H9 (cell line): ENCODE measurements around the gene AP1AR. TPM values are rescaled to one million over a fixed set of nuclear protein-coding genes. Genes with fewer than 3 reads are reported as not detected.

ENCODE experiments used
- DNase-seq: peaks from one replicate; pipeline ENCODE4 v3.0.0-alpha.2; 2017
- H2AFZ ChIP-seq: one replicate; pipeline ENCODE4 v1.6.1; 2013; ENCODE audit warnings: mild to moderate bottlenecking, low read length, control low read depth, moderate library complexity
- H2AK5ac ChIP-seq: 2 replicates; pipeline ENCODE4 v1.6.1; 2013; ENCODE audit warnings: low read length, control low read depth, mixed read lengths; ENCODE audit not compliant: insufficient read length
- H2BK120ac ChIP-seq: one replicate; pipeline ENCODE4 v1.6.1; 2013; ENCODE audit warnings: low read depth, mild to moderate bottlenecking, low read length, control low read depth, inconsistent platforms; ENCODE audit not compliant: poor library complexity, severe bottlenecking
- H2BK12ac ChIP-seq: 2 replicates; pipeline ENCODE4 v1.6.1; 2013; ENCODE audit warnings: low read length, control low read depth, mixed read lengths, low read depth; ENCODE audit not compliant: insufficient read length
- H2BK15ac ChIP-seq: 2 replicates; pipeline ENCODE4 v1.6.1; 2013; ENCODE audit warnings: low read depth, low read length, control low read depth
- H2BK20ac ChIP-seq: one replicate; pipeline ENCODE4 v1.6.1; 2013; ENCODE audit warnings: low read depth, mild to moderate bottlenecking, low read length, control low read depth, inconsistent platforms; ENCODE audit not compliant: poor library complexity, severe bottlenecking
- H2BK5ac ChIP-seq: 2 replicates; pipeline ENCODE4 v1.6.1; 2013; ENCODE audit warnings: low read length, control low read depth, mixed read lengths; ENCODE audit not compliant: insufficient read length
- H3K14ac ChIP-seq: 2 replicates; pipeline ENCODE4 v1.6.1; 2013; ENCODE audit warnings: low read length, control low read depth; ENCODE audit not compliant: insufficient read depth
- H3K18ac ChIP-seq: 2 replicates; pipeline ENCODE4 v1.6.1; 2013; ENCODE audit warnings: low read depth, mild to moderate bottlenecking, mixed read lengths, low read length, control low read depth; ENCODE audit not compliant: insufficient read length
- H3K23ac ChIP-seq: 2 replicates; pipeline ENCODE4 v1.6.1; 2013; ENCODE audit warnings: low read length, control low read depth, mixed read lengths, low read depth; ENCODE audit not compliant: insufficient read length
- H3K23me2 ChIP-seq: 2 replicates; pipeline ENCODE4 v1.6.1; 2013; ENCODE audit warnings: low read depth, mild to moderate bottlenecking, mixed read lengths, low read length, control low read depth; ENCODE audit not compliant: insufficient read length, poor library complexity, severe bottlenecking
- H3K27ac ChIP-seq: 2 replicates; pipeline ENCODE4 v1.5.1; 2013; ENCODE audit warnings: low read length, control low read depth, mixed read lengths, low read depth; ENCODE audit not compliant: insufficient read length
- H3K27me3 ChIP-seq: 2 replicates; pipeline ENCODE4 v1.6.1; 2013; ENCODE audit warnings: low read length, control low read depth, inconsistent platforms; ENCODE audit not compliant: insufficient read depth
- H3K4ac ChIP-seq: 2 replicates; pipeline ENCODE4 v1.6.1; 2013; ENCODE audit warnings: low read depth, mild to moderate bottlenecking, control low read depth, inconsistent platforms, low read length, moderate library complexity
- H3K4me1 ChIP-seq: 2 replicates; pipeline ENCODE4 v1.6.1; 2013; ENCODE audit warnings: low read length, control low read depth, inconsistent platforms; ENCODE audit not compliant: insufficient read depth
- H3K4me2 ChIP-seq: 2 replicates; pipeline ENCODE4 v1.6.1; 2013; ENCODE audit warnings: low read length, control low read depth, mixed read lengths; ENCODE audit not compliant: insufficient read length, insufficient read depth
- H3K56ac ChIP-seq: 2 replicates; pipeline ENCODE4 v1.6.1; 2013; ENCODE audit warnings: low read depth, mild to moderate bottlenecking, mixed read lengths, low read length, control low read depth; ENCODE audit not compliant: insufficient read length
- H3K79me1 ChIP-seq: 2 replicates; pipeline ENCODE4 v1.6.1; 2013; ENCODE audit warnings: low read depth, mild to moderate bottlenecking, moderate library complexity, low read length, control low read depth, inconsistent platforms; ENCODE audit not compliant: insufficient read depth, poor library complexity, severe bottlenecking
- H3K79me2 ChIP-seq: 2 replicates; pipeline ENCODE4 v1.6.1; 2013; ENCODE audit warnings: low read length, control low read depth, inconsistent platforms; ENCODE audit not compliant: insufficient read depth
- H3K9ac ChIP-seq: 2 replicates; pipeline ENCODE4 v1.6.1; 2013; ENCODE audit warnings: low read length, control low read depth, mixed read lengths; ENCODE audit not compliant: insufficient read length; ENCODE audit errors: extremely low read depth
- H3K9me3 ChIP-seq: one replicate; pipeline ENCODE4 v1.6.1; 2013; ENCODE audit warnings: low read depth, low read length, inconsistent platforms; ENCODE audit not compliant: control insufficient read depth
- H3T11ph ChIP-seq: one replicate; pipeline ENCODE4 v1.6.1; 2013; ENCODE audit warnings: mild to moderate bottlenecking, low read length, control low read depth, inconsistent platforms
- H4K20me1 ChIP-seq: one replicate; pipeline ENCODE4 v1.6.1; 2013; ENCODE audit not compliant: control insufficient read depth, insufficient read length, insufficient read depth
- H4K5ac ChIP-seq: 2 replicates; pipeline ENCODE4 v1.6.1; 2013; ENCODE audit warnings: low read depth, mild to moderate bottlenecking, mixed read lengths, low read length, control low read depth; ENCODE audit not compliant: insufficient read length
- H4K8ac ChIP-seq: replicated peaks from 2 replicates; pipeline ENCODE4 v1.6.1; 2013; ENCODE audit warnings: low read length, control low read depth, mixed read lengths, low read depth; ENCODE audit not compliant: insufficient read length
- H4K91ac ChIP-seq: 2 replicates; pipeline ENCODE4 v1.6.1; 2013; ENCODE audit warnings: low read depth, mild to moderate bottlenecking, moderate library complexity, mixed read lengths, low read length, control low read depth; ENCODE audit not compliant: insufficient read length
- H3K27ac Mint-ChIP-seq, 3 experiments: 2 replicates in 2 of 3; 3 replicates in 1 of 3; pipeline ENCODE4 v1.8.0; 2020 to 2021; ENCODE audit warnings: mixed read lengths in 3 of 3, mild to moderate bottlenecking in 1 of 3, moderate library complexity in 1 of 3
- H3K27me3 Mint-ChIP-seq: 2 replicates; pipeline ENCODE4 v1.8.0; 2021; ENCODE audit warnings: low read depth, mild to moderate bottlenecking, moderate library complexity, mixed read lengths
- H3K36me3 Mint-ChIP-seq, 3 experiments: 2 replicates in 2 of 3; 3 replicates in 1 of 3; pipeline ENCODE4 v1.8.0; 2020 to 2021; ENCODE audit warnings: low read depth in 3 of 3, mixed read lengths in 3 of 3; ENCODE audit not compliant: insufficient read depth in 1 of 3
- H3K4me1 Mint-ChIP-seq, 2 experiments: 2 replicates each; pipeline ENCODE4 v1.8.0; 2020; ENCODE audit warnings: mixed read lengths in 2 of 2
- H3K4me3 Mint-ChIP-seq, 2 experiments: 2 replicates in 1 of 2; 3 replicates in 1 of 2; pipeline ENCODE4 v1.8.0; 2020 to 2021; ENCODE audit warnings: mild to moderate bottlenecking in 2 of 2, mixed read lengths in 2 of 2, moderate library complexity in 1 of 2
- H3K9me3 Mint-ChIP-seq, 2 experiments: 2 replicates in 1 of 2; 3 replicates in 1 of 2; pipeline ENCODE4 v1.8.0; 2020; ENCODE audit warnings: mild to moderate bottlenecking in 2 of 2, mixed read lengths in 2 of 2, moderate library complexity in 1 of 2
- CTCF ChIP-seq: fragments of 200-600 bp; sonication (generic); conservative IDR thresholded peaks from 3 replicates; pipeline ENCODE4 v1.8.0; 2021; ENCODE audit warnings: antibody characterized with exemption, mild to moderate bottlenecking
- WGBS: extraction: QIAGEN DNeasy Blood & Tissue Kit; methylation state at CpG from one replicate; pipeline ENCODE4 v1.1.7; 2013; ENCODE audit warnings: missing lambda C conversion rate, low lambda C conversion rate, mixed read lengths; ENCODE audit not compliant: insufficient read length; ENCODE audit errors: extremely low coverage; 5-methylcytosine and 5-hydroxymethylcytosine counted together
- total RNA-seq: library from RNA; stranded (reverse); gene quantifications from 2 replicates; pipeline ENCODE4 v1.2.1, GENCODE V29; 2021

Gene AP1AR
- total RNA-seq, 1 experiment from 2014 or later, result 24.2 TPM

DNA sequence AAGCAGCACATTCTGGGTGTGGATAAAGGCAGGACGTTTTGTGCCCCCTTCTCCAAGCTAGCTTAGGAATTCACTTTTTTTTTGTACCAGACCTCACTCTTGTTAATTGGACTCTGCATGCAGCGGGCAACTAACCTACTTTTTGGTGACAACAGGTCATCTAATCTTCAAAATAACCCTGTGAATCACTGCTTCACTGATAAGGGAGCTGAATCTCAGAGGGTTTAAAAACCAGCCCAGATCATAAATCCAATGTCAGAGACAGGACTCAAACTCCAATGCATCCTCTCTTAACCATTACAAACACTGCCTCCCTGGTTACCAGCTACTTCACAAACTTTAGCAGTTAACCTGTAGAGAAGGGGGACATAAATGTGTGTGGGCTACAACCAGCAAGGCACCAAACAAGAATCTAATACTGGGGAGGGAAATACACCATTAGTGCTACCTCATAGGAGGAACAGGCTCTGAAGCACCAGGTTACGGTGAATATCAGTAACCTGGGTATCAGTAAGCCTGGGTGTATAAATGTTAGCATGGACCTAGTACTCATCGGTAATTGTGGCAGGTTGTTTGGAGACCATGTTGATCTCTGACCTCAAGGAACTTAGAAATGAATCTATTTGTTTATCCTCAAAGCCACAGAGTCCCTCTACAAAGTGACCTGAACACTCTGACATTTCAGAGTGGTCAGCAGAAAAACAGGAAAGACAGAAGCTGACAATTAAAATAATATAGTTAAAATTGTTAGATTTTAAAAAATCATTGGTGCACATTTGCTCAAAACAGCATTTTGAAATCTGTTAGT, 51.5 kb downstream of the AP1AR start:
- no peak for TF ChIP-seq CTCF
- no peak overlapping the region for H2BK20ac ChIP-seq

More for the DNA sequence above, 51.5 kb downstream of the AP1AR start:
- Mint-ChIP-seq H3K4me1 (peaks cover 7 to 15% of the 10 kb centered on the region in 2 experiments), H3K27ac (no peak overlapping the region), H3K9me3 (peaks cover 8 to 12% of the 10 kb centered on the region in 2 experiments), H3K36me3 (peaks cover 4 to 22% (median 4%) of the 10 kb centered on the region in 3 experiments; a peak in 6 of 7 replicates), H3K27me3 (peaks cover 44% of the 10 kb centered on the region), H3K4me3 (no peak overlapping the region)
- Histone ChIP-seq H3K56ac (no peak overlapping the region), H3K79me1 (no peaks in the 10 kb centered on the region), H3K4me1 (no peaks in the 10 kb centered on the region), H3K9me3 (no peaks in the 10 kb centered on the region), H3K23ac (no peak overlapping the region), H3K79me2 (no peaks in the 10 kb centered on the region), H2BK5ac (no peak overlapping the region), H2BK120ac (no peak overlapping the region), H4K20me1 (no peaks in the 10 kb centered on the region), H3K27ac (no peak overlapping the region), H2BK12ac (no peak overlapping the region), H3K9ac (no peak overlapping the region), H2AFZ (no peak overlapping the region), H3K23me2 (peaks cover 13% of the 10 kb centered on the region), H3K18ac (no peak overlapping the region), H4K8ac (no peak overlapping the region), H4K5ac (no peak overlapping the region), H3K4me2 (no peak overlapping the region), H3K27me3 (no peaks in the 10 kb centered on the region), H3K4ac (no peak overlapping the region), H2BK15ac (no peak overlapping the region), H2AK5ac (no peak overlapping the region), H3T11ph (no peak overlapping the region), H3K14ac (no peak overlapping the region), H4K91ac (no peak overlapping the region)
- DNase-seq, result no peak
- no CpG with 5 or more reads among the region's 4 CpGs for WGBS
